Raji (cell line): ENCODE measurements around the gene MAP4K3.

Experiments used
- POLR2A ChIP-seq: IDR thresholded peaks from 2 replicates; pipeline ENCODE4 v1.6.1; 2011; ENCODE audit warnings: low read depth, low read length, control low read depth; ENCODE audit not compliant: insufficient read depth

Gene MAP4K3

DNA sequence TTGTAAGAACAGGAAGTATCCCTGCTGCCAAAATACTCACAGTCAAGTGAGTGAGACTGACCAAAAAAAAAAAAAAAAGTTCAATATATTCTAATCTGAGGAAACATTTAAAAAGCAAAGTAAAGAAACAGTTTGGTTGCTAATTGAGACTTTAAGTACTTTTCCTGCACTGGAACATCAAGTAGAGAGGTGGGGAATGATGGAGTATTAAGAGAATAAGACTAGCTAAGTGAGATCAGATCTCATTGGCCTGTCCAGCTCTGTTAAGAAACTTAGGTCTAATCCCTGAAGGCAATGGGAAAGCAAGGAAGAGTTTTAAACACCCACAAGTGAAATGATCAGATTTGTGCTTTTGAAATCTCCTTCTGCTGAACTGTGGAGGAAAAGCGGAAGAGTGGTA lies 27.8 kb upstream of the MAP4K3 start:
- no peak for TF ChIP-seq POLR2A

DNA sequence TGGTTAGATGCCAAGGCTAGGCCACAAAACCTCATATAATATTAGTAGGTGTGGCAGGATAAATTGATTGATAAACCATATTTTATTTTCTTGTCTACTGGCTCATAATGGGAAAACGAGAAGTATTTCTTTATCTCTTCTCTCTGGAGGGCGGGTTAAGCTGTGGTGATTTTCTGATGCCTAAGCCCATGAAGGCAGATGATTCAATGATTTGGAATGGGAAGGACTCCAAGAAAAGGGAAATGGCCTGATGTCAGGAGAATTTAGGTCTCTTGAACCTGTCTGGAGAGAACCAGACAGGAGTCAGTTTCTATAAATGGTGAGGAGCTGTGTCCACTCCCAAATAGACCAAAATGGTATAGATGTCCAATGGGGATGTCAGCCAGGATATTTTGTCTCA lies 18.7 kb upstream of the MAP4K3 start:
- no peak for TF ChIP-seq POLR2A

DNA sequence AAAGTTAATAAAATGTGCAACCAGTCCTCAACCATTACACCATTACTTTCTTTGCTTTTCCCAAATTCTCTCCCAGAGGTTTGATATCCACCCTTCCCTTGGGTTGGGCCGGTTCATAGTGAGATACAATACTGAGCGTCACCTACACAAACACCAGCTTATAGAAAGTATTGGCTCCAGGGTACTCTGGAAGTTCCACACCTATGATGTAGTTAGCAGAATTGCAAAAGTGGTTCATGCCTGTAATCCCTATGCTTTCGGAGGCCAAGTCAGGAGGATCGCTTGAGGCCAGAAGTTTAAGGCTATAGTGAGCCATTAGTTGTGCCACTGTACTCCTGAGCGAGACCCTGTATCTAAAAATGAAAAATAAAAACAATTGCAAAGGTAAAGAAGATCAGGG lies 15.3 kb upstream of the MAP4K3 start:
- TF ChIP-seq POLR2A, result no peak

DNA sequence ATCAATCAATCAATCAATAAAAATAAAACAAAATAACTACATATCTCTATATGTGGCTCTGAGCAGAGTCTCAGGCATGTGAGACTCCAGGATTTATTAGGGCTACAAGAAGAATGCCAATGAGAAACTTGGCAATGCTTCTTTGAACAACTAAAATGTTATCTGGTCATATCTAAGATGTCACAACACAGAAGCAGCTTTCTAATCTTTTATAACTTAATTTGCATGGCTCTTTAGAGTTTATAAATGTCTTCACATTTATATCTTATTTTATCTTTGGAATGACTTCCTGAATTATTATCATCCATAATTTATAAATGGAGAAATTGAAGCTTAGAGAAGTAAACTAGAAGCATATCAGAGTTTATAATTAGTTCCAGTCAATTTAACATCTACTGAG lies 14.9 kb upstream of the MAP4K3 start:
- no peak for TF ChIP-seq POLR2A

DNA sequence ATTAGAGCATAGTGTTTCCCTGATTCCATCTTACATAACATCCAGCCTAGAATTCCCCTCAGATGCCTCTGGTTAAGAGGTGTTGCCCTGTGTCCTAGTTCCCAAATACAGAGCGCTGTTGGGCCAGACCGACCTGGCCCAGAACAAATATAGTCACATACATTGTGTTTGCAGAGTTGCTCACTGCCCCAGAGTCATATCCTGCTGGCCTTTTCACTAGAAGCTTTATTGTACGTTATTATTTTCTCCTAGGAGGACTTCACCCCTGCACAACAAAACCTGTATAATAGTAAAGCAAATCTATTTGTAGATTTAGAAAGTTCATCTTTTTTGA lies 11.1 kb upstream of the MAP4K3 start:
- TF ChIP-seq POLR2A, result no peak

DNA sequence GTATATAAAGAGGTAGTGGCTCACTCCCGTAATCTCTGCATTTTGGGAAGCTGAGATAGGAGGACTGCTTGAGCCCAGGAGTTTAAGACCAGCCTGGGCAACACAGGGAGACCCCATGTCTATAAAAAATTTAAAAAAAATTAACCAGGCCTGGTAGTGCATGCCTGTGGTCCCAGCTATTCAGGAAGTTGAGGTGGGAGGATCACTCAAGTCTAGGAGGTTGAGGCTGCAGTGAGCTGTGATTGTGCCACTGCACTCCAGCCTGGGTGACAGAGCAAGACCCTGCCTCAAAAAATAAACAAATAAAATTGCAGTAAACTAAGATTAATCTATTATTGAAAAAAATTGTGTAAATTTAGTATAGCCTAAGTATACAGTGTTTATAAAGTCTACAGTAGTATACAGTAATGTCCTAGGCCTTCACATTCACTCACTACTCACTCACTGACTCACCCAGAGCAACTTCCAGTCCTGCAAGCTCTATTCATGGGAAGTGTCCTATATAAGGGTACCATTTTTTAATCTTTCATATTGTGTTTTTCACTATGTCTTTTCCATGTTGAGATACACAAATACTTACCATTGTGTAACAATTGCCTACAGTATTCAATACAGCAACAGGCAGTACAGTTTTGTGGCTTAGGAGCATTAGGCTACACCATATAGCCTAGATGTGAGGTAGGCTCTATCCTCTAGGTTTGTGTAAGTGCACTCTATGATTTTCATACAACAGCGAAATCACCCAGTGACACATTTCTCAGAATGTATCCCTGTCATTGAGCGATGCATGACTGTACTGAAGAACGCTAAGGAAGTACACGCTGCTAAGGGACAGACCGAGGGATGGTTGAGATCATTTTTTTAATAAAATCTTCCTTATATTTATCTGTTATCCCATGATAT lies 10.4 kb upstream of the MAP4K3 start:
- no peak for TF ChIP-seq POLR2A

DNA sequence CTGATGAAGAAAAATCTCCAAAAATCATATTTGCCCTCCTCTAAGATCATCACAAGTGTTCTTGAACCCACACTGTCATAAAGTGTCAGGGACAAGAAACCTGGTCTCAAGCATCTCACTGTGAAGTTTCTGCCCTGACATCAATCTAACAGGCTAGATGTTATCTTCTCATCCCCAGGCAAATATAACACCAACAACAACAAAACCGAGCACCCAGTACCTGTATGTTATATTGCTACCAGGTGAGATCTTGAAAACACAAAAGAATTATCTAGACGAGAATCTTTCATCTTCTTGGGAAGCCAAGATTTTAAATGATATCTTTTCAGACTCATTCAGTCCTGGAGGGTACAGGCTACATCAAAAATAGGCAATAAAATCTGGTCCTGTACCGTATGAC lies 8.8 kb upstream of the MAP4K3 start:
- no peak for TF ChIP-seq POLR2A

DNA sequence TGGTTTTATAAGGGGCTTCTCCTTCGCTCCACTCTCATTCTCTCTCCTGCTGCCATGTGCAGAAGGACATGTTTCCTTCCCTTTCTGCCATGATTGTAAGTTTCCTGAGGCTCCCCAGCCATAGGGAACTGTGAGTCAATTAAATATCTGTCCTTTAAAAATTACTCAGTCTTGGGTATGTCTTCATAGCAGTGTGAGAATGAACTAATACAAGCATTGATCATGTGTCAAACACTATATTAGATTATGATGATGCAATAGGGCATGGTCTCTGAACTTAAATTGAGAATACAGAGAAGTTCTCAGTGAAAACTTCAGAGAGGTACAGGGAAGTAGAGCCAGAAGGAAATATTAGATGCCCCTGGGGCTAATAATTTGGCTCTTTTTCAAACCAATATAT lies 5.9 kb upstream of the MAP4K3 start:
- TF ChIP-seq POLR2A, result no peak

DNA sequence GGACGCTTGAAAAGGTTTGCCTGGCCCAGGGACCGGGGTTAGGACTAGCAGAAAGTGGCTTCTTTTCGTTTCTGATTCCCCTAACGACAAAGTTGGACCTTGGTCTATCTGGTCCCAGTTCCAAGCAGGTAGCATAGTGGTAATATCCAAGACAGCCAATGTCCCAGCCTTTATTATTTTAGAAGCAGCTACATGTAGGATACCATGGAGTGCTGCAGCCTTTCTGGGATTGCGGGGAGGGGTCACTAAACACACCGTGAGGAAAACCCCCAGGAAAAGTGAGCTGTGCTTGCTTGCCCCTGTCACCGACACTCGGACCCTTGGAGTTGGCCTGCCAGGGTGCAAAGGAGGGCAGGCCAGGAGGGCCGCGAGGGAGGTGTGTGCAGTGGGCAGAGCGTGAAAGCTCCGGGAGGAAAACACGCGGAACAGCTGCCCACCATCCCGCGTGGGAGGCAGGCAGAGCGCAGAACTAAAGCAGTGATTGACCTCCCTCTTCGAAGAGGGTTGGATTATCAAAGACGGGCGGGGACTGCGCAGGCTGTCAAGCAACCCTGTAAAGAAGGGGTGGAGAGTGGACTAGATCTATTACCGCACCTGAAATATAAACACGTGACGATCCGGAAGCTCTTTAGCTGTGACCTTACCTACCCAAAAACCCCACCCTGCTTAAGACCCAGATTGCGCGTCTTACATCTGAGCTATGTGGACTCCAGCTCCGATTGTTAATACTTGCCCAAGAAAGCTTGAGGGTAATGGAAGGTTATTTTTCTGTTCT lies 624 bp upstream of the MAP4K3 start:
- no peak for TF ChIP-seq POLR2A

DNA sequence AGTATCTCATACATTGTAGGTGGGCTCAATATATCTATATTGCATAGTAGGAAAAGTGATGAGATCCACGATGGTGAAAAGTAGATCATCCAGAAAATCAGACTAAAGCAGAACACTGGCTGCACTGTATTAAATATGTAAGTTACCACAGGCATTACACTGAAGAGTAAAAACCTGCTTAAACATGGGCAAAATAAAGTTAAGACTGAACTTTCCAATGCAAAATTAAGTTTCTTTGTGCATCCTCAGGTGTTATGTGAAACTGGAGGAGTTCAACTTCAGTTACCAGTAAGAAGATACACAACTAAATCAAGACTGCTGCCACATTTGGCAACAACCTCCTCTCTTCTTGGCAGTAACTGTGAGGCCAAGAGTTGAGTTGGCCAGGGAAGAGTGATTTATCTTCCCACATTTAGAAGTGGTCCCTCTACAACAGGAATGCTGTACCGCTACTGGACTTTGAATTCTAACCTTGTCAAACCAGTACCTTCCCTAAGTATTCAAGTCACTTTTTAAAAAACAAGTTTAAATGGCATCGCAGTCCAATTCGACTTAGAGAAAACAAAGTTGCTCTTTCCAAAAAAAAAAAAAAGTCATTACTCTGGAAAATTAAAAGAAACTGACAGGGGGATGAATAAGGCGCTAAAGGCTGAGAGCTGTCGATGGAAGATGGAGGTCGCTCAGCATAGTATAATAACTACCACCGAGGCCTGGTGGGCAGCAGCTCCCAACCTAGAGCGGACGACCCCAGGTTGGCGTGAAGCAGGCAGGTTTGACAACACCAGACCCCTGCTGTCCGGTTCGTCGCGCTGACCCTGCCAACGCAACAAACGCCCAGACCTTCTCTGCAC lies 1.1 kb downstream of the MAP4K3 start:
- no peak for TF ChIP-seq POLR2A

DNA sequence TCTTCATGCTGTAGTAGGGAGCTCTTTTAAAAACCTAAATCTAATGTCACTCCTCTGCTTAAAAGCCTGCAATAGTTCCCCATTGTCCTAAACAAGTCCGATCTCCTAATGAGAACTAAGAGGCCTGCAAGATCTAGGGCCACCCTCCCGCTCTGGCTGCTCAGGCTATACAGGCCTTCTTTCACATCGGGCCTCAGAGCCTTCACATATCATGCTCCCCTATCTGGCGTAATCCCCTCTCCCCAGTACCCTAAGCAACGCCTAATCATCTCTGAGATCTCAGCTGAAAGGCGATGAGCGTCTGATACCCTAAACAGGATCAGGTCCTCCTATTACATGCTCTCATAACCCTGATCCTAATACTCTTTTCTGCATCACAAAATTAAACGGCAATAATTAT lies 1.9 kb downstream of the MAP4K3 start:
- TF ChIP-seq POLR2A, result no peak

DNA sequence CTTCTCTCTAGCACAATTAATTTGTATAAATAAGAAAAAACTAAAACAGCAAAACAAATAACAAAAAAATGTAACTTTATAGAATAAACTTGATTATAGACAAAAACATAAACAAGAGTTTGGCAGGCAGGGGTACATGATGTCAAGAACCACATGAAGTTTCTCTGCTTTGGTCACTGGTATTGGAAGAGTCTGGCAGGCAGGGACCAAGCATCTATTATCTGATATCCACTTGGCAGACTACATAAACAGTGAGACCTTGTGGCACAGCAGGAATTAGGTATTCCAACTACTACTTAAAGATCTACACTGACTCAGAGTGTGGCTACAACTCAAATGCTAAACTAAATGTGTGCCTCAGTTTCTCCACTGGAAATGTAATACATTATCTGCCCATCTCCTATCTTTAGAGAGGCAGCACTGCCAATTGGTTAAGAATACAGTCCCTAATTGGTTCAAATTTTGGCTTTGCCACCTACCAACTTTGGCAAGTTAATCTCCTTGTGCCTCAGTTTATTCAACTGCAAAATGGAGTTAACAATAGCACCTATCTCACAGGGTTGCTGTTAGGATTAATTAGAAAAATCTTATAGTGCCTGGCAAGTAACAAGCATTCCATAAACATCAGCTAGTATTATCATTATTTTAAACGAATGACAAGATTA lies 2.7 kb downstream of the MAP4K3 start:
- TF ChIP-seq POLR2A, result no peak

DNA sequence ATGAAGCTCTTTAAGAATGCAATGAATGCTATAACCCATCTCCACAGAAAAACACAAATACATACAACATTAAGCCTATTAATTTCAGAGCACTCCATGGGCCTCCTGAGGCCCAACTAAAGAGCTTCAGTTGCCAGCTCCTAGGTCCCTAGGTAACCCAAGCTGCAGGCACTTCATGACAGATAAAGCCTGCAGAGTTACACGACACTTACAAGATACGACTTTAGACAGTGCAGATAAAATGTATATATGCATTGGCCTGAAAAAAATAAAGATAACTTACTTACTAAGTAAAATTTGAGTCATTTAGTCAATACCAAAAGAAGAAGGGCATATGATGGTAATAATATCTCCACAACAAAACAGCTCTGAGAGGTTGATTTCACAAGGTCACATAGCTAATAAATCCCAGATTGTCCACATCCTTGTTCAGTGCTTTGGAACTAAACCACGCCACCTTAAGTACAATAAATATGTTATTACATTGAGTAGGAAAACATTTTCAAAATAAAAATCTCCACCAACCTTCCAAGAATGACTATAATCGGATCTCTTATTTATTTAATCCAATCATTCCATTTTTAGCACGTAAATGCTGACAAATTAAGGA lies 3.4 kb downstream of the MAP4K3 start:
- TF ChIP-seq POLR2A, result no peak

DNA sequence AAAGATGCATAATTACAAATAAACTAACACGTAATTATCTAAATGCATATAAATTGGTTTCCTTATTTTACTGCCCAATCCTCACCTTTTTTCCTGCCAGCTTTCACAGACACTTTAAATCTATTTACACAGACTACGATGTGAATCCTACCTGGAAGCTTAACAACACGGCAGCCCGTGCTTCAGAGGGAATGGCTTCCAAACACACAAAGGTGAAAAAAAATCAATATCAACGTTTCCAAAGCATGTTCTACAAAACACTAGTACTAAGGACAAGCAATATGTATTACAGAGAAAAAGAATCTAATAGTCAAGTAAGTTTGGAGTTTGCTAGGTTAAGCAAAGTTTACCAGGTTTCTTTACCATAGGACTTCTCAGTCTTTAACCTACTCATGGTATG lies 4.4 kb downstream of the MAP4K3 start:
- no peak for TF ChIP-seq POLR2A
